Activated naive CD8-positive, alpha-beta T cell (primary cell): Measurements from ENCODE around the gene ESYT3.

Experiments used
- H3K27ac Mint-ChIP-seq: one replicate; pipeline ENCODE4 v1.8.0; 2021; ENCODE audit warnings: mixed read lengths
- H3K27me3 Mint-ChIP-seq: one replicate; pipeline ENCODE4 v1.8.0; 2021; ENCODE audit warnings: mixed read lengths
- H3K36me3 Mint-ChIP-seq: one replicate; pipeline ENCODE4 v1.8.0; 2021; ENCODE audit warnings: mixed read lengths
- H3K4me1 Mint-ChIP-seq: one replicate; pipeline ENCODE4 v1.8.0; 2021; ENCODE audit warnings: low read depth, mixed read lengths
- H3K4me3 Mint-ChIP-seq: one replicate; pipeline ENCODE4 v1.8.0; 2021; ENCODE audit warnings: mild to moderate bottlenecking, mixed read lengths
- H3K9me3 Mint-ChIP-seq: one replicate; pipeline ENCODE4 v1.8.0; 2021; ENCODE audit warnings: low read depth, mixed read lengths

The ESYT3 gene

DNA sequence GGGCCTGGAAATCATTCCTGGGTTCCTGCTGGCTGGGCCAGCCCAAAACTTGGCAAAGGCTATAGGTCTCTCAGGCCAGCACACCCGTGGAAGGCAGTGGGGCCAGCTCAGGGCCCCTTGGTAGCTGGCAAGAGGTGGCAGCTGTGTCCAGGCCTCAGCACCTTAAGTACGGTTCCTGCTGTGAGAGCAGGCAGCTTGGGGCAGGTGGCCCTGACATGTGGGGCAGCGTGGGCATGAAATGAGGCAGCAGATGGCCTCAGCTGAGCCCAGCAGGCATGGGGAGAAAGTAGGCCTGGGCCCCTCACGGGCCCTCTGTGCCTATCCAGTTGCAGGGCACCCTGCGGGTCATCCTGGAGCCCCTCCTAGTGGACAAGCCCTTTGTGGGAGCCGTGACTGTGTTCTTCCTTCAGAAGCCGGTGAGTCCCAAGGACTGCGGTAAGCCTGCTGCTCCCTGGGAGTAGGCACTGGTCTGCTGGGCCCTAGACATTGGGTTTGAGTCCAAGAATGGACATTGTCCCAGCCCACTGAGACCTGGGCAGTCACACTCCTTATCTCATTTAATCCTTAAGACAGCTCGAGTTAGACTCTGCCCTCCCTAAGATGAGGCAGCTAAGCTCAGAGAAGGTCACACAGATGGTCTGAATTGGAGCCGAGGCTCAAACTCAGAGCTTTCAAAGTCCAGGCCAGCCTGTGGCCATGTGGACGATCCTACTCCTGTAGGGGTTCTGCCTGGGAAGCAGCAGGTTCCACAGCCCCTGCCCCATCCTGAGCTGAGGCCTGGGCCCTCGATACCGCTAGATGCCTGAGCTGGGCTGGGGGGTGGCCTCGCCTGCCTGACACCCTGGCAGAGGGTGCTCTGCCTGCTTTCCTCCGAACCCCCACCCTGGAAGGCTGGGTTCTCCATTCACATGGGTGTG lies 25.5 kb downstream of the ESYT3 start:
- no peak overlapping the region for H3K4me3 Mint-ChIP-seq
- H3K9me3 Mint-ChIP-seq, result no peaks in the 10 kb centered on the region
- H3K27me3 Mint-ChIP-seq, result peaks cover 2% of the 10 kb centered on the region
- no peaks in the 10 kb centered on the region for H3K4me1 Mint-ChIP-seq
- no peaks in the 10 kb centered on the region for H3K36me3 Mint-ChIP-seq
- no peak overlapping the region for H3K27ac Mint-ChIP-seq

DNA sequence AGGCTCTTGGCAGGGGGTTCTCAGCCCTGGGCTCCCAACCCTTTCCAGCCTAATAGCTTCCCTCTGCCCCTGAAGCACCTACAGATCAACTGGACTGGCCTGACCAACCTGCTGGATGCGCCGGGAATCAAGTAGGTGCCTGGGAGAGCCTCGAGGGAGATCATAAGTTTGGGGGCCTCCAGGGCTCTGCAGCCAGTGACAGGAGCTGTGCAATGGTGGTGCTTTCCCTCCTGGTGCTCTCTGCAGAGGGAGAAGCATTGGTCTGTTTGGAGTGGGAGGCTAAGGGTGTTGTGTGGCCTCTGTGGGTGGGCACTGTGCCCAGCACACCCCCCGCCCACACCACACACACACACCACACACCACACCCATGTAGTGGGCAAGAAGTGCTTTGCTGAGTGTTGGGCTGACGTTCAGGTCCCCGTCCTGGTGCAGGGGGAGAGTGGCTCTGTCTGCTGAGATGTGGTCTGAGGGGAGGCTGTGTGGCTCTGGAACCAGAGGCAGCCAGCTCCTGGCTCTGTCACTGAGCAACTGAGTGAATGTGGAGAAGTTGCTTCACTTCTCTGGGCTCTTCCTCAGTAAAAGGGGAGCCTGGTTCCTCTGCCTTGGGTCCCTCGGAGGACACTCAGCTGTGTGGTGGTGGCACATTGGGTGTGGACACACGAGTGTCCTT lies 26.3 kb downstream of the ESYT3 start:
- H3K9me3 Mint-ChIP-seq, result no peaks in the 10 kb centered on the region
- peaks cover 2% of the 10 kb centered on the region for H3K27me3 Mint-ChIP-seq
- no peak overlapping the region for H3K27ac Mint-ChIP-seq
- H3K36me3 Mint-ChIP-seq, result no peaks in the 10 kb centered on the region
- H3K4me1 Mint-ChIP-seq, result no peaks in the 10 kb centered on the region
- no peak overlapping the region for H3K4me3 Mint-ChIP-seq

- peaks cover 2% of the 10 kb centered on the region for H3K27me3 Mint-ChIP-seq
- H3K4me1 Mint-ChIP-seq, result no peaks in the 10 kb centered on the region
- H3K36me3 Mint-ChIP-seq, result no peaks in the 10 kb centered on the region
Measured at GRCh38 chr3:138461246-138461645, 26.8 kb downstream of the ESYT3 start.

DNA sequence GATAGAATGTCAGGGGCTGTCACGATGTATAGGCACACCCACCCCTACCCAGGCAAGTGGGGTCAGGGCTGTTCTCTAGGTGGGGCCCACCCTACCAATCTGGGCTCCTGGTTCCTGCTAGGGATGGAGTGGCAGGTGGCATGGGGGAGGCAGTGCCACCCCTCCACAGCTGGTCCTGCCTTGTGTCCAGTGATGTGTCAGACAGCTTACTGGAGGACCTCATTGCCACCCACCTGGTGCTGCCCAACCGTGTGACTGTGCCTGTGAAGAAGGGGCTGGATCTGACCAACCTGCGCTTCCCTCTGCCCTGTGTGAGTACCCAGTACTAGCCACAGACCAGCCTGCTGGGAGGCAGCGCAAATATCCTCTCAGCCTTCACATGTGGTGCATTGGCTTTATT lies 27.5 kb downstream of the ESYT3 start:
- H3K27ac Mint-ChIP-seq, result no peak overlapping the region
- no peak overlapping the region for H3K4me3 Mint-ChIP-seq
- H3K4me1 Mint-ChIP-seq, result no peaks in the 10 kb centered on the region
- no peaks in the 10 kb centered on the region for H3K9me3 Mint-ChIP-seq
- H3K27me3 Mint-ChIP-seq, result peaks cover 2% of the 10 kb centered on the region
- H3K36me3 Mint-ChIP-seq, result no peaks in the 10 kb centered on the region

More at GRCh38 chr3:138461246-138461645, 26.8 kb downstream of the ESYT3 start:
- no peak overlapping the region for H3K27ac Mint-ChIP-seq
- no peak overlapping the region for H3K4me3 Mint-ChIP-seq
- H3K9me3 Mint-ChIP-seq, result no peaks in the 10 kb centered on the region

DNA sequence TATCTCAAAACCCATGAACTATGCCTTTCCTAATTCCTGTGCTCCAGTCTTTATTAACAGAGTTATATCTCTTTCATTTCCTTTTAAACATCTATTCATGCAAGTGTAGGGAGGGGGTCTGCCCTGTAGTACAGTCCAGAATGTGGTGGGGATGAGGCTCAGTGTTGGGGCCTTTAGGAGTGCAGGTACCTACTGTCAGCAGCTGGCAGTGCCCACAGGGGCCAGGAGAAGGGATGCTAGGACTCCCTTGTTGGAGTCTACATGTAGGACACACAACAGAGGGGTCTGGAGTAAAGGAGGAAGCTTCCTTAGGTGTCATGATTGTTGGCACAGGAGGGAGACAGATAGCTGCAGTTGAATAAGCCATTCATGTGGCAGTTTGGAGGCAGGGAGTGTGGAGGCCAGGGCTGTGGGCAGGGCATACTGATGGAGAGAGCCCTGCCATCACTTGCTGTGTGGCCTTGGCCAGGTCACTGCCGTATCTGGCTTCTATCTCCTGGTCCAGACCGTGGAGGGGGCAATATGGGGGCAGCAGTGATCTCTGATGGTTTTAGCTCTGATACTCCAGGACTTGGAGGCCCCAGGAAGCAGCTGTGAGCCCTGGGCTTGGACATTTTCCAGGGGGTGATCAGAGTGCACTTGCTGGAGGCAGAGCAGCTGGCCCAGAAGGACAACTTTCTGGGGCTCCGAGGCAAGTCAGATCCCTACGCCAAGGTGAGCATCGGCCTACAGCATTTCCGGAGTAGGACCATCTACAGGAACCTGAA lies 29.5 kb downstream of the ESYT3 start:
- Mint-ChIP-seq H3K27ac (no peak overlapping the region), H3K9me3 (no peaks in the 10 kb centered on the region), H3K4me1 (no peaks in the 10 kb centered on the region), H3K4me3 (no peak overlapping the region), H3K36me3 (no peaks in the 10 kb centered on the region), H3K27me3 (peaks cover 2% of the 10 kb centered on the region)

- Mint-ChIP-seq H3K9me3 (no peaks in the 10 kb centered on the region), H3K36me3 (no peaks in the 10 kb centered on the region), H3K27me3 (no peaks in the 10 kb centered on the region), H3K4me1 (no peaks in the 10 kb centered on the region), H3K27ac (no peak overlapping the region), H3K4me3 (no peak overlapping the region)
Measured at GRCh38 chr3:138464491-138464860, 30.1 kb downstream of the ESYT3 start.

GRCh38 chr3:138465451-138465850 lies 31.0 kb downstream of the ESYT3 start:
- Mint-ChIP-seq H3K27ac (no peak overlapping the region), H3K9me3 (no peaks in the 10 kb centered on the region), H3K4me3 (no peak overlapping the region), H3K36me3 (no peaks in the 10 kb centered on the region), H3K27me3 (no peaks in the 10 kb centered on the region), H3K4me1 (no peaks in the 10 kb centered on the region)

- no peaks in the 10 kb centered on the region for H3K9me3 Mint-ChIP-seq
- H3K27ac Mint-ChIP-seq, result no peak overlapping the region
- H3K4me3 Mint-ChIP-seq, result no peak overlapping the region
- no peaks in the 10 kb centered on the region for H3K27me3 Mint-ChIP-seq
- H3K36me3 Mint-ChIP-seq, result no peaks in the 10 kb centered on the region
- H3K4me1 Mint-ChIP-seq, result no peaks in the 10 kb centered on the region
Measured at GRCh38 chr3:138465925-138466324, 31.5 kb downstream of the ESYT3 start.

DNA sequence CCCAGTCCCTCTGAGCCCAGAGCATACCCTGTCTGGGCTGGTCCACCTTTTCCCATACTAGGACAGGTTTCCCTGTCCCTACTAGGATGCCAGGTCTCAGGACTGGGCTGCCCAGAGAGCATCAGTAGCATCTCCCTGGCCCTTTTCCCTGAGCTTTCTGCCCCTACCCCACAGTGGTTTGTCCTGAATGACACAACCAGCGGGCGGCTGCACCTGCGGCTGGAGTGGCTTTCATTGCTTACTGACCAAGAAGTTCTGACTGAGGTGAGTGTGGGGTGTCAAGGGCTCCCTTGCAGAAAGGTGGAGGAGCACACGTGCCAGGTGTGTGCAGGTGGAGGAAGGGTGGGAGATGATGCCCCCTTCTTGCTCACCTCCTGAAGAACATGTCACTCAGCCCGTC lies 33.5 kb downstream of the ESYT3 start:
- H3K9me3 Mint-ChIP-seq, result no peaks in the 10 kb centered on the region
- no peaks in the 10 kb centered on the region for H3K36me3 Mint-ChIP-seq
- H3K4me1 Mint-ChIP-seq, result no peaks in the 10 kb centered on the region
- H3K27me3 Mint-ChIP-seq, result no peaks in the 10 kb centered on the region
- H3K4me3 Mint-ChIP-seq, result no peak overlapping the region
- no peak overlapping the region for H3K27ac Mint-ChIP-seq

DNA sequence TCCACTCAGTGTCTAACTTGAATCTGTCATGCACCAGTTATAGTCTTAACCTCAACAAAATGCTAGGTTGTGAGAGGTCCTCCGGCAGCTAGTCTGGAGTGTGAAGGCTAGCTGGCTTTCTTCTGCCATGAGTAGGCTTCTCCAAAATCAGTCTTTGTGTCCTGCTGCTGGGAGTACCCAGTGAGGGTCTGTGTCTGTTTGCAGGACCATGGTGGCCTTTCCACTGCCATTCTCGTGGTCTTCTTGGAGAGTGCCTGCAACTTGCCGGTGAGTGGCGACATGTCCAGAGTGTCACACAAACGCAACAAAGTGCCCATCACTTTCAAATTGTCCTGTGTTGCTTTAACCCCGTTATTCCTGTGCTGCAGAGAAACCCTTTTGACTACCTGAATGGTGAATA lies 34.0 kb downstream of the ESYT3 start:
- no peak overlapping the region for H3K4me3 Mint-ChIP-seq
- no peaks in the 10 kb centered on the region for H3K36me3 Mint-ChIP-seq
- no peaks in the 10 kb centered on the region for H3K4me1 Mint-ChIP-seq

GRCh38 chr3:138468886-138469285 lies 34.5 kb downstream of the ESYT3 start:
- no peaks in the 10 kb centered on the region for H3K36me3 Mint-ChIP-seq
- no peaks in the 10 kb centered on the region for H3K4me1 Mint-ChIP-seq
- H3K27ac Mint-ChIP-seq, result no peak overlapping the region
- no peak overlapping the region for H3K4me3 Mint-ChIP-seq
- H3K9me3 Mint-ChIP-seq, result no peaks in the 10 kb centered on the region
- no peaks in the 10 kb centered on the region for H3K27me3 Mint-ChIP-seq

More for the DNA sequence above, 34.0 kb downstream of the ESYT3 start:
- H3K9me3 Mint-ChIP-seq, result no peaks in the 10 kb centered on the region
- H3K27me3 Mint-ChIP-seq, result no peaks in the 10 kb centered on the region
- no peak overlapping the region for H3K27ac Mint-ChIP-seq

- no peaks in the 10 kb centered on the region for H3K36me3 Mint-ChIP-seq
- no peak overlapping the region for H3K27ac Mint-ChIP-seq
- no peaks in the 10 kb centered on the region for H3K27me3 Mint-ChIP-seq
- no peaks in the 10 kb centered on the region for H3K4me1 Mint-ChIP-seq
- H3K4me3 Mint-ChIP-seq, result no peak overlapping the region
- no peaks in the 10 kb centered on the region for H3K9me3 Mint-ChIP-seq
Measured at GRCh38 chr3:138469874-138470273, 35.5 kb downstream of the ESYT3 start.

DNA sequence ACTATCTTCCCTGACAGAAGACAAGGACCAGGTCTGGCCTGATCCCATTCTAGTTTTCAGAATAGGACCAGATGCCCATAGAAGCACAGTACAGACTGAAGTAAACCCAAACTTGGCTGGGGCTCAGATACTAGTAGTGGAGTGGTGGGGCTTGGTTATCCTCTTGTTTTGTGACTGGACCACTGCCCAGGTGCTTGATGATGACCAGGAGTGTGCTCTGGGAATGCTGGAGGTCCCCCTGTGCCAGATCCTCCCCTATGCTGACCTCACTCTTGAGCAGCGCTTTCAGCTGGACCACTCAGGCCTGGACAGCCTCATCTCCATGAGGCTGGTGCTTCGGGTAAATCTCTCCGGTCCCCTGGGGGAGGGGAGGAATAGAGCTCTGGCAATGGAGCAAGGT lies 36.3 kb downstream of the ESYT3 start:
- no peaks in the 10 kb centered on the region for H3K36me3 Mint-ChIP-seq
- no peak overlapping the region for H3K27ac Mint-ChIP-seq
- no peaks in the 10 kb centered on the region for H3K4me1 Mint-ChIP-seq
- no peak overlapping the region for H3K4me3 Mint-ChIP-seq
- no peaks in the 10 kb centered on the region for H3K9me3 Mint-ChIP-seq
- no peaks in the 10 kb centered on the region for H3K27me3 Mint-ChIP-seq

DNA sequence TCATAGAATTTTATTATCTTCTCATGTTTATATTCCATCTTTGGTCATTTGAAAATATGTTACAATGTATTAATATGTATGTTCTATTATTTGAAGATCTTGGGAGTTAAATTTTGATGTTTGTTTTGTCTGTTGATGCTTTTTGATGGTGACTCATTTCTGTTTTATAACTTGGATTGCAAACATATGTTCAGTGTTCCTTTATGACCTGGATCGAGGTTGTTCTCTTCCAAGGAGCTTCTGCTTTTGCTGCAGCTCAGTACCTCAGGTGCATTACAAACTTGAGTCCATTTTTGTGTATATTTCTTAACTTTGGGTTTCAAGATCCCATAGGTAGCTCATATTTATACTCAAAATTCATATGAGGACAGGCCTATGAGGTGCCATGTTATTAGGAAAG lies 37.1 kb downstream of the ESYT3 start:
- Mint-ChIP-seq H3K4me1 (no peaks in the 10 kb centered on the region), H3K4me3 (no peak overlapping the region), H3K36me3 (no peaks in the 10 kb centered on the region), H3K27ac (no peak overlapping the region), H3K9me3 (no peaks in the 10 kb centered on the region), H3K27me3 (no peaks in the 10 kb centered on the region)
